Body of pancreas (tissue), 2 donors: ENCODE data around the gene ASAP3. TPM values are rescaled to one million over a fixed set of nuclear protein-coding genes. Genes with fewer than 3 reads are reported as not detected.

Experiments used
- total RNA-seq, 2 donors: library from RNA; depleted of rRNA; stranded (reverse); fragments of >200 nt; gene quantifications; one replicate each; pipeline ENCODE4 v1.1.0, GENCODE V29; 2016

Gene ASAP3
- total RNA-seq, 2 donors from 2014 or later: 27.4 to 39.4 TPM

Other genes with a start within 250 kb of the ASAP3 start
- gene HNRNPR, start 139.9 kb downstream of the ASAP3 start, total RNA-seq: 10 to 100 TPM; 34.2 to 41.2 TPM
- 10 to 100 TPM in 1 of 2 donors, 1 to 10 TPM in 1; 8.6 to 18.5 TPM for gene ZNF436, start 114.3 kb downstream of the ASAP3 start, total RNA-seq
- gene TCEA3, start 59.4 kb downstream of the ASAP3 start, total RNA-seq: 100 to 1,000 TPM; 110 to 140 TPM
- gene E2F2, start 47.1 kb upstream of the ASAP3 start, total RNA-seq: under 1 TPM in 1 of 2 donors, not detected in 1; under 0.01 TPM
- 100 to 1,000 TPM in 1 of 2 donors, 10 to 100 TPM in 1; 65.9 to 118 TPM for gene ID3, start 75.3 kb upstream of the ASAP3 start, total RNA-seq
- 100 to 1,000 TPM; 553 to 720 TPM for gene RPL11, start 207.6 kb upstream of the ASAP3 start, total RNA-seq